Panc1 (cell line): Measurements from ENCODE around the gene IDUA. TPM values are rescaled to one million over a fixed set of nuclear protein-coding genes. Genes with fewer than 3 reads are reported as not detected.

Source experiments
- ATAC-seq: fragments of 200-7000 bp; cut with Tn5 transposase; 2 replicates; pipeline ENCODE4 v1.9.1; 2020; ENCODE audit warnings: mild to moderate bottlenecking, moderate library complexity
- BruUV-seq: library from RNA; stranded (reverse); fragments of 400-500 nt; replicated peaks from 2 replicates; lab custom pipeline; 2021; lab: Mats Ljungman, UMichigan
- CTCF ChIA-PET: fragments of 300-600 bp; sonication (Branson Sonifier 250); formaldehyde crosslinking; loops from one replicate; lab custom pipeline; 2022; ENCODE audit warnings: antibody characterized with exemption; lab: Charles Lee
- POLR2A ChIA-PET: fragments of 300-600 bp; sonication (Branson Sonifier 250); formaldehyde crosslinking; loops from one replicate; lab custom pipeline; 2022; ENCODE audit warnings: antibody characterized with exemption; lab: Charles Lee
- DNase-seq: peaks from one replicate; pipeline ENCODE4 v3.0.0-alpha.2; 2010; ENCODE audit warnings: low read depth, low spot score
- H3K27ac ChIP-seq: 2 replicates; pipeline ENCODE4 v1.5.1; 2011; ENCODE audit warnings: mild to moderate bottlenecking, low read length, inconsistent platforms
- H3K27me3 ChIP-seq: fragments of 200-500 bp; sonication (Bioruptor generic); 2 replicates; pipeline ENCODE4 v1.6.0; 2014; ENCODE audit warnings: low read length, inconsistent platforms; ENCODE audit not compliant: control insufficient read depth, insufficient read depth
- H3K36me3 ChIP-seq: fragments of 200-500 bp; sonication (Bioruptor generic); 2 replicates; pipeline ENCODE4 v1.5.1; 2014; ENCODE audit warnings: inconsistent platforms, mild to moderate bottlenecking, low read length, moderate library complexity; ENCODE audit not compliant: control insufficient read depth, insufficient read depth
- H3K4me1 ChIP-seq: 2 replicates; pipeline ENCODE4 v1.5.1; 2011; ENCODE audit warnings: inconsistent platforms, mild to moderate bottlenecking, low read length, moderate library complexity; ENCODE audit not compliant: control insufficient read depth, insufficient read depth
- H3K4me3 ChIP-seq, 2 experiments: 2 replicates each; pipeline ENCODE4 v1.5.1; 2011 to 2012; ENCODE audit warnings: low read depth in 2 of 2, low read length in 2 of 2, mild to moderate bottlenecking in 2 of 2, inconsistent platforms in 1 of 2, moderate library complexity in 1 of 2
- H3K9me3 ChIP-seq: fragments of 200-500 bp; sonication (Bioruptor generic); 2 replicates; pipeline ENCODE4 v1.5.1; 2014; ENCODE audit warnings: low read depth, mild to moderate bottlenecking, inconsistent platforms, low read length, moderate library complexity; ENCODE audit not compliant: control insufficient read depth, insufficient read depth
- POLR2AphosphoS5 ChIP-seq: IDR thresholded peaks from 2 replicates; pipeline ENCODE4 v1.6.1; 2012; ENCODE audit warnings: mild to moderate bottlenecking, low read depth, low read length, moderate library complexity
- SIN3A ChIP-seq: IDR thresholded peaks from 2 replicates; pipeline ENCODE4 v1.6.1; 2012; ENCODE audit warnings: low read depth, mild to moderate bottlenecking, low read length, moderate library complexity, borderline replicate concordance; ENCODE audit not compliant: insufficient read depth
- TCF7L2 ChIP-seq: IDR thresholded peaks from 2 replicates; pipeline ENCODE4 v1.6.1; 2011; ENCODE audit warnings: mild to moderate bottlenecking, low read depth, low read length, inconsistent platforms
- in situ Hi-C: cut with HindIII; loops from 2 replicates; pipeline ENCODE4 v1.10.0; 2016; ENCODE audit warnings: low sequenced_read_pairs, low pct_unique_long_range_greater_than_20kb
- intact Hi-C: fragments of 100-400 bp; cut with micrococcal nuclease; formaldehyde crosslinking; loops from one replicate; pipeline ENCODE4 v1.10.0; 2022; ENCODE audit not compliant: unreplicated experiment
- total RNA-seq: library from RNA; stranded (reverse); gene quantifications from one replicate; pipeline ENCODE4 v1.2.1, GENCODE V29; 2021; ENCODE audit not compliant: unreplicated experiment
- TF ChIP-seq, protein P1 (sequence below), 2 experiments: IDR thresholded peaks; 2 replicates each; pipeline ENCODE4 v1.6.1; 2011 to 2012; ENCODE audit warnings: low read depth in 2 of 2, control low read depth in 1 of 2, low read length in 1 of 2, mild to moderate bottlenecking in 1 of 2, moderate library complexity in 1 of 2; ENCODE audit not compliant: insufficient read depth in 1 of 2
- TF ChIP-seq, protein P2 (sequence below): fragments of 450-650 bp; IDR thresholded peaks from 2 replicates; pipeline ENCODE4 v1.5.1; 2017; ENCODE audit warnings: mild to moderate bottlenecking

The IDUA gene
- total RNA-seq, 1 experiment from 2014 or later: 30.6 TPM

DNA sequence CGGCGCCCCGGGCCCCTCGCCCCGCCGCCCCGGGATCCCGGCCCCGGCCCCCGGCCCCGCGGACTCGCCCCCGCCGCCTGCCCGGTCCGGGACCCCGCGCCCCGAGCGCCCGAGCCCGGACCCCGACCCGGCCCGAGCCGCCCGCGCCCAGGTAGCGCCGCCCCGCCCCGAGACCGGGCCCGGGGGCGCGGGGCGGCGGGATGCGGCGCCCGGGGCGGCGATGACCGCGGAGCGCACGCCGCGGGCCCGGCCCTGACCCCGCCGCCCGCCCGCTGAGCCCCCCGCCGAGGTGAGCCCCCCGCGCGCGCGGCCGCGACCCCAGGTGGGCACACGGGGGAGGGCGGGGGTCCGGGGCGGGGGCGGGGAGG, 24.8 kb downstream of the IDUA start:
- ATAC-seq (peak; percentile 8; the same call in 1 of the 2 replicates), DNase-seq (no peak)
- Histone ChIP-seq H3K4me1 (no peaks in the 10 kb centered on the region; the same call in 1 of the 2 replicates), H3K27me3 (no peaks in the 10 kb centered on the region), H3K36me3 (no peaks in the 10 kb centered on the region), H3K4me3 (no peak overlapping the region), H3K27ac (no peak overlapping the region), H3K9me3 (no peaks in the 10 kb centered on the region)
- BruUV-seq: no TSS peak
- ChIA-PET POLR2A (no interaction called here), CTCF (interaction anchor here (0.6 kb wide), 1 partner anchor 194 kb away, joined by 7 read pairs; no protein-coding TSS in a partner anchor)
- TF ChIP-seq, protein P1, sequence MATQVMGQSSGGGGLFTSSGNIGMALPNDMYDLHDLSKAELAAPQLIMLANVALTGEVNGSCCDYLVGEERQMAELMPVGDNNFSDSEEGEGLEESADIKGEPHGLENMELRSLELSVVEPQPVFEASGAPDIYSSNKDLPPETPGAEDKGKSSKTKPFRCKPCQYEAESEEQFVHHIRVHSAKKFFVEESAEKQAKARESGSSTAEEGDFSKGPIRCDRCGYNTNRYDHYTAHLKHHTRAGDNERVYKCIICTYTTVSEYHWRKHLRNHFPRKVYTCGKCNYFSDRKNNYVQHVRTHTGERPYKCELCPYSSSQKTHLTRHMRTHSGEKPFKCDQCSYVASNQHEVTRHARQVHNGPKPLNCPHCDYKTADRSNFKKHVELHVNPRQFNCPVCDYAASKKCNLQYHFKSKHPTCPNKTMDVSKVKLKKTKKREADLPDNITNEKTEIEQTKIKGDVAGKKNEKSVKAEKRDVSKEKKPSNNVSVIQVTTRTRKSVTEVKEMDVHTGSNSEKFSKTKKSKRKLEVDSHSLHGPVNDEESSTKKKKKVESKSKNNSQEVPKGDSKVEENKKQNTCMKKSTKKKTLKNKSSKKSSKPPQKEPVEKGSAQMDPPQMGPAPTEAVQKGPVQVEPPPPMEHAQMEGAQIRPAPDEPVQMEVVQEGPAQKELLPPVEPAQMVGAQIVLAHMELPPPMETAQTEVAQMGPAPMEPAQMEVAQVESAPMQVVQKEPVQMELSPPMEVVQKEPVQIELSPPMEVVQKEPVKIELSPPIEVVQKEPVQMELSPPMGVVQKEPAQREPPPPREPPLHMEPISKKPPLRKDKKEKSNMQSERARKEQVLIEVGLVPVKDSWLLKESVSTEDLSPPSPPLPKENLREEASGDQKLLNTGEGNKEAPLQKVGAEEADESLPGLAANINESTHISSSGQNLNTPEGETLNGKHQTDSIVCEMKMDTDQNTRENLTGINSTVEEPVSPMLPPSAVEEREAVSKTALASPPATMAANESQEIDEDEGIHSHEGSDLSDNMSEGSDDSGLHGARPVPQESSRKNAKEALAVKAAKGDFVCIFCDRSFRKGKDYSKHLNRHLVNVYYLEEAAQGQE (IDR thresholded peaks at IDR 0.05; ENCODE audit: insufficient read depth in 1 of 2, low read depth in 2 of 2, low read length in 1 of 2): no peak
- TF ChIP-seq TCF7L2 (no peak), POLR2AphosphoS5 (no peak)
- TF ChIP-seq, protein P2, sequence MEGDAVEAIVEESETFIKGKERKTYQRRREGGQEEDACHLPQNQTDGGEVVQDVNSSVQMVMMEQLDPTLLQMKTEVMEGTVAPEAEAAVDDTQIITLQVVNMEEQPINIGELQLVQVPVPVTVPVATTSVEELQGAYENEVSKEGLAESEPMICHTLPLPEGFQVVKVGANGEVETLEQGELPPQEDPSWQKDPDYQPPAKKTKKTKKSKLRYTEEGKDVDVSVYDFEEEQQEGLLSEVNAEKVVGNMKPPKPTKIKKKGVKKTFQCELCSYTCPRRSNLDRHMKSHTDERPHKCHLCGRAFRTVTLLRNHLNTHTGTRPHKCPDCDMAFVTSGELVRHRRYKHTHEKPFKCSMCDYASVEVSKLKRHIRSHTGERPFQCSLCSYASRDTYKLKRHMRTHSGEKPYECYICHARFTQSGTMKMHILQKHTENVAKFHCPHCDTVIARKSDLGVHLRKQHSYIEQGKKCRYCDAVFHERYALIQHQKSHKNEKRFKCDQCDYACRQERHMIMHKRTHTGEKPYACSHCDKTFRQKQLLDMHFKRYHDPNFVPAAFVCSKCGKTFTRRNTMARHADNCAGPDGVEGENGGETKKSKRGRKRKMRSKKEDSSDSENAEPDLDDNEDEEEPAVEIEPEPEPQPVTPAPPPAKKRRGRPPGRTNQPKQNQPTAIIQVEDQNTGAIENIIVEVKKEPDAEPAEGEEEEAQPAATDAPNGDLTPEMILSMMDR: no peak
- intact Hi-C loops (no loop called here), in situ Hi-C loops (no loop called here)

- Histone ChIP-seq H3K9me3 (no peaks in the 10 kb centered on the region), H3K36me3 (no peaks in the 10 kb centered on the region), H3K4me1 (no peaks in the 10 kb centered on the region; the same call in 1 of the 2 replicates), H3K27ac (no peak overlapping the region), H3K27me3 (no peaks in the 10 kb centered on the region), H3K4me3 (peak overlapping the region; percentile 41 to 47)
- intact Hi-C loops (no loop called here), in situ Hi-C loops (no loop called here)
- ATAC-seq (no peak), DNase-seq (no peak)
- ChIA-PET CTCF (interaction anchor here (0.6 kb wide), 1 partner anchor 195 kb away, joined by 7 read pairs; no protein-coding TSS in a partner anchor), POLR2A (no interaction called here)
- no TSS peak for BruUV-seq
- TF ChIP-seq, protein P1 (IDR thresholded peaks at IDR 0.05; ENCODE audit: insufficient read depth in 1 of 2, low read depth in 2 of 2, low read length in 1 of 2): no peak
- no peak for TF ChIP-seq POLR2AphosphoS5
- TF ChIP-seq, protein P2: no peak
- no peak for TF ChIP-seq SIN3A
- no peak for TF ChIP-seq TCF7L2
These were observed 25.3 kb downstream of the IDUA start for GRCh38 chr4:1012034-1012739.
